Activated CD8-positive, alpha-beta T cell treated with anti-CD3 and anti-CD28 coated beads for 36 hours (primary cell): ENCODE measurements around the gene MIER2. TPM values are rescaled to one million over a fixed set of nuclear protein-coding genes. Genes with fewer than 3 reads are reported as not detected.
"Not testable (repeated sequence)": the region's sequence is repeated elsewhere in the genome, so short reads cannot be mapped to it uniquely, and the experiment has no call there.

Experiments used
- ATAC-seq: fragments of 200-7000 bp; cut with Tn5 transposase; one replicate; pipeline ENCODE4 v1.10.0; 2021; ENCODE audit warnings: mild to moderate bottlenecking, moderate library complexity
- CTCF ChIA-PET: fragments of 350-600 bp; sonication (Branson Sonifier 250); formaldehyde crosslinking; loops from one replicate; lab custom pipeline; 2021; ENCODE audit warnings: antibody characterized with exemption; lab: Charles Lee
- POLR2A ChIA-PET: fragments of 350-600 bp; sonication (Branson Sonifier 250); formaldehyde crosslinking; loops from one replicate; lab custom pipeline; 2021; ENCODE audit warnings: antibody characterized with exemption; lab: Charles Lee
- DNase-seq: peaks from one replicate; pipeline ENCODE4 v3.0.0-alpha.2; 2020
- H3K27ac Mint-ChIP-seq: one replicate; pipeline ENCODE4 v1.8.0; 2021; ENCODE audit warnings: mild to moderate bottlenecking, mixed read lengths
- H3K27me3 Mint-ChIP-seq: one replicate; pipeline ENCODE4 v1.8.0; 2021; ENCODE audit warnings: mixed read lengths
- H3K36me3 Mint-ChIP-seq: one replicate; pipeline ENCODE4 v1.8.0; 2021; ENCODE audit warnings: low read depth, mixed read lengths
- H3K4me1 Mint-ChIP-seq: one replicate; pipeline ENCODE4 v1.8.0; 2021; ENCODE audit warnings: low read depth, mixed read lengths
- H3K4me3 Mint-ChIP-seq: one replicate; pipeline ENCODE4 v1.8.0; 2021; ENCODE audit warnings: mild to moderate bottlenecking, moderate library complexity, mixed read lengths
- H3K9me3 Mint-ChIP-seq: one replicate; pipeline ENCODE4 v1.8.0; 2021; ENCODE audit warnings: mixed read lengths
- CTCF ChIP-seq: fragments of 200-600 bp; IDR thresholded peaks from one replicate; pipeline ENCODE4 v1.8.0; 2022; ENCODE audit warnings: antibody characterized with exemption, mild to moderate bottlenecking
- intact Hi-C: fragments of 100-400 bp; cut with micrococcal nuclease; formaldehyde crosslinking; loops from one replicate; pipeline ENCODE4 v1.10.0; 2022
- total RNA-seq, 2 experiments: library from RNA; stranded (reverse); gene quantifications; one replicate each; pipeline ENCODE4 v1.2.3, GENCODE V29; 2021

Gene MIER2
- total RNA-seq, 2 experiments from 2014 or later = 20.0 to 20.4 TPM

- no peak for TF ChIP-seq CTCF
- Mint-ChIP-seq H3K9me3 (no peaks in the 10 kb centered on the region), H3K27me3 (peaks cover 42% of the 10 kb centered on the region), H3K27ac (peak overlapping the region; percentile 50), H3K36me3 (no peaks in the 10 kb centered on the region), H3K4me3 (peak overlapping the region; percentile 15), H3K4me1 (peaks cover 27% of the 10 kb centered on the region)
- DNase-seq = no peak
- CTCF ChIA-PET = interaction anchor here (1.3 kb wide), 1 partner anchor 127 kb away, joined by 5 read pairs; no protein-coding TSS in a partner anchor
- intact Hi-C loops = no loop called here
- POLR2A ChIA-PET = interaction anchor here (0.9 to 1.2 kb wide), 3 partner anchors 13 to 127 kb away, joined by 3 to 4 read pairs (median 3); no protein-coding TSS in a partner anchor
- no peak for ATAC-seq
These were observed 38.4 kb upstream of the MIER2 start for GRCh38 chr19:383040-383439.

GRCh38 chr19:382578-382977 lies 38.0 kb upstream of the MIER2 start:
- peaks cover 27% of the 10 kb centered on the region for H3K4me1 Mint-ChIP-seq
- peak; percentile 72 for DNase-seq
- POLR2A ChIA-PET = interaction anchor here (0.9 to 1.2 kb wide), 3 partner anchors 14 to 128 kb away, joined by 3 to 4 read pairs (median 3); no protein-coding TSS in a partner anchor
- H3K9me3 Mint-ChIP-seq, intact Hi-C loops, H3K36me3 Mint-ChIP-seq: not testable (repeated sequence)
- ATAC-seq = peak; percentile 85
- peak overlapping the region; percentile 50 for H3K27ac Mint-ChIP-seq
- CTCF ChIA-PET = interaction anchor here (1.3 kb wide), 1 partner anchor 128 kb away, joined by 5 read pairs; no protein-coding TSS in a partner anchor
- peaks cover 41% of the 10 kb centered on the region for H3K27me3 Mint-ChIP-seq
- peak overlapping the region; percentile 13 for H3K4me3 Mint-ChIP-seq

GRCh38 chr19:381901-382300 lies 37.3 kb upstream of the MIER2 start:
- H3K9me3 Mint-ChIP-seq, H3K27ac Mint-ChIP-seq, H3K4me3 Mint-ChIP-seq, H3K36me3 Mint-ChIP-seq, intact Hi-C loops, ATAC-seq: not testable (repeated sequence)
- ChIA-PET CTCF (interaction anchor here (1.3 kb wide), 1 partner anchor 129 kb away, joined by 5 read pairs; no protein-coding TSS in a partner anchor), POLR2A (interaction anchor here (1.1 kb wide), 1 partner anchor 129 kb away, joined by 3 read pairs; no protein-coding TSS in a partner anchor)
- Mint-ChIP-seq H3K27me3 (peaks cover 37% of the 10 kb centered on the region), H3K4me1 (peaks cover 27% of the 10 kb centered on the region)
- DNase-seq = peak; percentile 34

GRCh38 chr19:380618-381219 lies 36.1 kb upstream of the MIER2 start:
- ATAC-seq, POLR2A ChIA-PET, H3K36me3 Mint-ChIP-seq, H3K4me3 Mint-ChIP-seq, H3K27ac Mint-ChIP-seq, intact Hi-C loops, H3K9me3 Mint-ChIP-seq: not testable (repeated sequence)
- Mint-ChIP-seq H3K4me1 (peaks cover 27% of the 10 kb centered on the region), H3K27me3 (peaks cover 31% of the 10 kb centered on the region)
- CTCF ChIA-PET = interaction anchor here (1.2 kb wide), 1 partner anchor 126 kb away, joined by 3 read pairs; the partner anchor contains the start of gene TPGS1
- DNase-seq = peak; percentile 23

GRCh38 chr19:379796-380195 lies 35.2 kb upstream of the MIER2 start:
- peaks cover 24% of the 10 kb centered on the region for H3K27me3 Mint-ChIP-seq
- H3K36me3 Mint-ChIP-seq = no peaks in the 10 kb centered on the region
- POLR2A ChIA-PET = no interaction called here
- no peak overlapping the region for H3K27ac Mint-ChIP-seq
- H3K4me3 Mint-ChIP-seq = no peak overlapping the region
- no peak for TF ChIP-seq CTCF
- CTCF ChIA-PET = interaction anchor here (1.2 kb wide), 1 partner anchor 127 kb away, joined by 3 read pairs; the partner anchor contains the start of gene TPGS1
- no peak for DNase-seq
- H3K4me1 Mint-ChIP-seq = peaks cover 27% of the 10 kb centered on the region
- no peak for ATAC-seq
- intact Hi-C loops = no loop called here
- no peaks in the 10 kb centered on the region for H3K9me3 Mint-ChIP-seq

GRCh38 chr19:378706-379105 lies 34.1 kb upstream of the MIER2 start:
- H3K4me1 Mint-ChIP-seq = peaks cover 17% of the 10 kb centered on the region
- H3K36me3 Mint-ChIP-seq = no peaks in the 10 kb centered on the region
- DNase-seq (no peak), ATAC-seq (no peak)
- intact Hi-C loops = no loop called here
- peaks cover 14% of the 10 kb centered on the region for H3K27me3 Mint-ChIP-seq
- no peak for TF ChIP-seq CTCF
- POLR2A ChIA-PET = no interaction called here
- H3K9me3 Mint-ChIP-seq = no peaks in the 10 kb centered on the region
- CTCF ChIA-PET = no interaction called here
- H3K4me3 Mint-ChIP-seq = no peak overlapping the region
- no peak overlapping the region for H3K27ac Mint-ChIP-seq
